Prostate gland (tissue), 2 donors: ENCODE data around the gene GPR84. TPM values are rescaled to one million over a fixed set of nuclear protein-coding genes. Genes with fewer than 3 reads are reported as not detected.

ENCODE experiments used
- DNase-seq: peaks from one replicate; pipeline ENCODE4 v3.0.0-alpha.2; 2019; ENCODE audit warnings: low spot score
- H3K27ac ChIP-seq, 2 donors: fragments of 200-600 bp; sonication (generic); 2 replicates each; pipeline ENCODE4 v1.5.1; 2017 to 2019
- H3K27me3 ChIP-seq: fragments of 200-600 bp; sonication (generic); replicated peaks from 2 replicates; pipeline ENCODE4 v1.5.1; 2019; ENCODE audit not compliant: insufficient read depth
- H3K36me3 ChIP-seq, 2 donors: fragments of 200-600 bp; sonication (generic); 1 replicate in 1 of 2; 2 replicates in 1 of 2; pipeline versions ENCODE4 v1.5.1 to v1.8.1; 2017 to 2019
- H3K4me1 ChIP-seq: fragments of 200-600 bp; sonication (generic); replicated peaks from 2 replicates; pipeline ENCODE4 v1.5.1; 2019
- H3K4me3 ChIP-seq, 2 donors: fragments of 200-600 bp; sonication (generic); 2 replicates each; pipeline ENCODE4 v1.5.1; 2017 to 2019
- H3K9me3 ChIP-seq: fragments of 200-600 bp; sonication (generic); 2 replicates; pipeline ENCODE4 v1.5.1; 2017
- POLR2A ChIP-seq: fragments of 450-650 bp; IDR thresholded peaks from one replicate; pipeline ENCODE4 v1.6.1; 2016; ENCODE audit warnings: antibody characterized with exemption, mild to moderate bottlenecking
- POLR2AphosphoS5 ChIP-seq: sonication (generic); formaldehyde crosslinking; IDR thresholded peaks from one replicate; pipeline ENCODE4 v1.6.1; 2017; ENCODE audit warnings: antibody characterized with exemption
- WGBS: methylation state at CpG from one replicate; pipeline ENCODE4 v1.1.5; 2018; 5-methylcytosine and 5-hydroxymethylcytosine counted together
- intact Hi-C: fragments of 100-400 bp; cut with DNase I; formaldehyde crosslinking; loops from one replicate; pipeline ENCODE4 v1.14.2; 2022
- total RNA-seq, 2 donors: library from RNA; depleted of rRNA; stranded (reverse); fragments of >200 nt; gene quantifications; one replicate each; pipeline ENCODE4 v1.1.0, GENCODE V29; 2016
- TF ChIP-seq, protein P1 (sequence below), 4 experiments: fragments of 200-600 bp in 2 of 4; fragments of 450-650 bp in 2 of 4; sonication (generic) in 2 of 4; IDR thresholded peaks; 1 replicate in 3 of 4; 2 replicates in 1 of 4; pipeline ENCODE4 v1.5.1; 2016 to 2019; ENCODE audit warnings: antibody characterized with exemption in 4 of 4, mild to moderate bottlenecking in 2 of 4, moderate library complexity in 2 of 4

GPR84 gene
- total RNA-seq, 2 donors from 2014 or later: 0.97 TPM; not detected in 1

GRCh38 chr12:54338698-54339296 is 25.5 kb downstream of the GPR84 start:
- no peak for DNase-seq
- Histone ChIP-seq H3K36me3 (peaks cover 6 to 8% of the 10 kb centered on the region in 2 donors), H3K4me1 (no peaks in the 10 kb centered on the region), H3K27ac (no peak overlapping the region), H3K4me3 (no peak overlapping the region), H3K9me3 (no peaks in the 10 kb centered on the region), H3K27me3 (no peaks in the 10 kb centered on the region)
- WGBS: 76% methylated on average over 4 of the region's 4 CpGs
- intact Hi-C loops: no loop called here
- TF ChIP-seq POLR2AphosphoS5 (no peak), POLR2A (no peak)
- TF ChIP-seq, protein P1, sequence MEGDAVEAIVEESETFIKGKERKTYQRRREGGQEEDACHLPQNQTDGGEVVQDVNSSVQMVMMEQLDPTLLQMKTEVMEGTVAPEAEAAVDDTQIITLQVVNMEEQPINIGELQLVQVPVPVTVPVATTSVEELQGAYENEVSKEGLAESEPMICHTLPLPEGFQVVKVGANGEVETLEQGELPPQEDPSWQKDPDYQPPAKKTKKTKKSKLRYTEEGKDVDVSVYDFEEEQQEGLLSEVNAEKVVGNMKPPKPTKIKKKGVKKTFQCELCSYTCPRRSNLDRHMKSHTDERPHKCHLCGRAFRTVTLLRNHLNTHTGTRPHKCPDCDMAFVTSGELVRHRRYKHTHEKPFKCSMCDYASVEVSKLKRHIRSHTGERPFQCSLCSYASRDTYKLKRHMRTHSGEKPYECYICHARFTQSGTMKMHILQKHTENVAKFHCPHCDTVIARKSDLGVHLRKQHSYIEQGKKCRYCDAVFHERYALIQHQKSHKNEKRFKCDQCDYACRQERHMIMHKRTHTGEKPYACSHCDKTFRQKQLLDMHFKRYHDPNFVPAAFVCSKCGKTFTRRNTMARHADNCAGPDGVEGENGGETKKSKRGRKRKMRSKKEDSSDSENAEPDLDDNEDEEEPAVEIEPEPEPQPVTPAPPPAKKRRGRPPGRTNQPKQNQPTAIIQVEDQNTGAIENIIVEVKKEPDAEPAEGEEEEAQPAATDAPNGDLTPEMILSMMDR (IDR thresholded peaks at IDR 0.05): no peak

DNA sequence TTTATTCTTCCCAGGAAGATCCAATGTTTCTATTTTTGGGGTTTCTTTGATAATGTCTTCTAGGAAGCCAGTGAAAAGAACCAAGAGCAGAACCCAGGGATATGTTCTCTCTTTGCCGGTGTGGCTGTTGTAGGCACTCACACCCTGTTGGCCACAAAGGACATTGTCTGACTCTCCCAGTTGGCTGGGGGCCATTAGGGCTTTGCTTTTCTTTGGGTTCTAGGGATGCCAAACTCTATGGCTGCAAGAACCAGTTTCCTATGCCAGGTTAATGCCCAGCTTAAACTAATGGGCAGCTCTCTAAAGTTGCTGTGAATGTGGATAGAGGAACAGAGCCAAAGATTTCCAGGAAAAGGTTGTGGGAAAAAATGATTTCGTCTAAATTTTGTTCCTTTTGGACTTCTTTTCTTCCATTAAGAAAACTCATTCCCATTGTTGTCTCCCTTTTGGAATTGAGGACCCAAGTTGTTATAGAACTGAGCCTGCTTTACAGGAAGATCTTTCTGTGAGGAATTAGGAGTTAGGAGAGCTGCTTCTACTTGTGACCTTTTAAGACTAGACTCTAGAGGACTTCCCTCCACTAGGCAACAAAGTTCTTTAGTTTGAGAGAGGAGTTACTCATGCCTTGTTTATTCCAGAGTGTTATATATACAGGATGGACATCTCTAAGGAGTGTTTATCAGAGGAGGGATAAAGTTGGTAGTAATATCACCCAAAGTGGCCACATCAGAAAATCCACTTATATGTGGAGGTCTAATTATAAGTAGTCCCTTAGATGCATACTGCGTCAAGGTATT is 26.2 kb downstream of the GPR84 start:
- 56% methylated on average over 3 of the region's 3 CpGs for WGBS
- no peak for DNase-seq
- no peak overlapping the region for H3K4me3 ChIP-seq
- intact Hi-C loops: no loop called here
- peaks cover 3 to 8% of the 10 kb centered on the region in 2 donors for H3K36me3 ChIP-seq
- TF ChIP-seq POLR2AphosphoS5 (no peak), POLR2A (no peak)
- TF ChIP-seq, protein P1 (IDR thresholded peaks at IDR 0.05): no peak
- no peaks in the 10 kb centered on the region for H3K9me3 ChIP-seq
- no peaks in the 10 kb centered on the region for H3K27me3 ChIP-seq
- H3K27ac ChIP-seq: no peak overlapping the region
- no peaks in the 10 kb centered on the region for H3K4me1 ChIP-seq

DNA sequence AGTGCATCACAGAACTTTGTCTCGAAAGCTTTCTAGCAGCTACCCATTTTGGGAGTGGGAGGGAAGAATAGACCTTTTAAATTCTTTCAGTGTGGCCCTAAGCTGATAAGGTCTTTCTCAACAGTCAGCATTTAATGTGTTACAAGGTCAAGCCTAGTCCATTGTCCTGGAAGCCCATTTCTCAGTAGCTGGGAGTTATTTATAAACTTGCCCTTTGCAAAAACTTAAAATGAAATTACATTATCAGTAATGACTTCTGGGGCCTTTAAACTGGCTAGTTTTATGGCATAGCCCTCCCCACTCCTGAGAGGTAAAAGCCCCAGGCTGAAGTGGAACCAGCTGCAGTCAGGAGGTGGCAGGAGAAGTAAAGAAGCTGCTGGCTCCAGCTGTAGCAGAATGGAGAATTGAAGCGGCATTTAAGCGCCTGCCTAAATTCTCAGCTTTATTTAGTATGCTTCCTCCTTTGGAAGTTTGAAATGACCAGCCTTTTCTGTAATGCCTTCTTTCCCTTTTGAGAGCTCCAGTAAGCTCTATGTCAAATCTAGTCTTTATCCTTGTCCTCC is 26.9 kb downstream of the GPR84 start:
- Histone ChIP-seq H3K4me1 (no peaks in the 10 kb centered on the region), H3K27me3 (no peaks in the 10 kb centered on the region), H3K4me3 (no peak overlapping the region), H3K9me3 (no peaks in the 10 kb centered on the region), H3K27ac (no peak overlapping the region), H3K36me3 (peaks cover 0 to 8% of the 10 kb centered on the region in 2 donors)
- intact Hi-C loops: no loop called here
- no peak for TF ChIP-seq POLR2A
- TF ChIP-seq, protein P1 (IDR thresholded peaks at IDR 0.05): peak in 1 of 4 experiments; percentile 9
- DNase-seq: no peak
- 77% methylated on average over 3 of the region's 3 CpGs for WGBS

DNA sequence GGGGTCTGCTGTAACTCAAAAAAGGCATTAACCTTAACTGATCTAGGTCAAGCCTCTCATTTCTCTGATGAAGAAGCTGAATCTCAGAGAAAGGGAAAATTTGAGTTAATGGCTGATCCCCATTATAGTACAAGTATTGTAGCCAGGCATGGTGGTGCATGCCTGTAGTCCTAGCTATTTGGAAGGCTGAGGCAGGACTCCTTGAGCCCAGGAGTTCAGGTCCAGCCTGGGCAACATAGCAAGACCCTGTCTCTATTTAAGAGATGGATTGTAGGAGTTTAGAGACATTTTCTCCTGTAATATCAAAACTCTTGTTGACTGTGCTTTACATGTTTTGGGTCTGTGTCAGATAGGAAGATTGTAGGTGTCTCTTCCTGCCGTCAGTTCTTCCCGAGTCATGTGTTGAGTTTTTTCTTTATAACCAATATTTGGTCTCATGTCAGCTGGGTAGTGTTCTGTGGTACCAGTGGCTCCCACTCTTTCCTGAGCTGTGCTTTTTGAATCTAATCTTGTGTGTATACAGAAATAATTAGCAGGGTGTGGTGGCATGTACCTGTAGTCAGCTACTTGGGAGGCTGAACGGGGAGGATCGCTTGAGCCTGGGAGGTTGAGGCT is 30.8 kb downstream of the GPR84 start:
- no peaks in the 10 kb centered on the region for H3K27me3 ChIP-seq
- 96% methylated on average over 4 of the region's 4 CpGs for WGBS
- no peaks in the 10 kb centered on the region for H3K36me3 ChIP-seq
- H3K27ac ChIP-seq: no peak overlapping the region
- H3K4me1 ChIP-seq: no peaks in the 10 kb centered on the region
- no peak for DNase-seq
- H3K4me3 ChIP-seq: no peak overlapping the region
- intact Hi-C loops: no loop called here
- H3K9me3 ChIP-seq: no peaks in the 10 kb centered on the region
- no peak for TF ChIP-seq POLR2AphosphoS5
- TF ChIP-seq, protein P1 (IDR thresholded peaks at IDR 0.05): no peak
- TF ChIP-seq POLR2A: no peak
